ENCODE measurements around the gene ABR. TPM values are rescaled to one million over a fixed set of nuclear protein-coding genes. Genes with fewer than 3 reads are reported as not detected.

The ABR gene
- total and polyA plus RNA-seq, 2 of the 13 experiments (the other 11 are each of a cell fraction or from before 2014, with no cell fraction given) = 12.4 to 40.4 TPM

DNA sequence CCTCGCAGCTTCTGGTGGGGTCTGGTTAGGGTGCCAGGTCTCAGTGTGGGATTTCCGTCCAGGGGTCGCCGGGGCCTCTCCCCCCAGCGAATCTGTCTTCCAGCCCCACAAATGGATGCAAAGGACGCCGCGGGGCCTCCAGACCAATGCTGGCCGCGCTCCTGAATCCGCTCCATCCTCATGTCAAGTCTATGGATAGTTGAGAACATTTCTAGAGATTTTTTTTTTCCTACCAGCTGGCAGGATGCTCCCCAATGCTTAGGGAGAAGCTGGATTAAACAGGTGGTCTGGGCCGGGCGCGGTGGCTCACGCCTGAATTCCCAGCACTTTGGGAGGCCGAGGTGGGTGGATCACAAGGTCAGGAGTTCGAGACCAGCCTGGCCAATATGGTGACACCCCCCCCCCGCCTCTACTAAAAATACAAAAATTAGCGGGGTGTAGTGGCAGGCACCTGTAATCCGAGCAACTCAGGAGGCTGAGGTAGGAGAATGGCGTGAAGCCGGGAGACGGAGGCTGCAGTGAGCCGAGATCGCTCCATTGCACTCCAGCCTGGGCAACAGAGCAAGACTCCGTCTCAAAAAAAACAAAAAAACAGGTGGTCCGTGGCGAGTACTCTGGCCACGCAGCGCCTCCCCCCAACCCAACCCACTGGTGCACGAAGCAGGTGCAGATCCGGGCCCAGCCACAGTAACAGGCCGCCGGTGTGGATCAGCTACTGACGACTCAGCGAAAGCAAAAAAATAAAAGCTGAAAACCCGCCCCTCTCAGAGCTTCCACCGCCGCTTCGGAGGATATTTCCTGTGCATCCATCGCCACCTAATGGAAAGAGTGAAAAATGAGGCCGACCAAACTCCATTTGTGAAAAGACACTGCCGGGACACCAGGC, 199.1 kb downstream of the ABR start (continued):
- TF ChIP-seq, protein P1, sequence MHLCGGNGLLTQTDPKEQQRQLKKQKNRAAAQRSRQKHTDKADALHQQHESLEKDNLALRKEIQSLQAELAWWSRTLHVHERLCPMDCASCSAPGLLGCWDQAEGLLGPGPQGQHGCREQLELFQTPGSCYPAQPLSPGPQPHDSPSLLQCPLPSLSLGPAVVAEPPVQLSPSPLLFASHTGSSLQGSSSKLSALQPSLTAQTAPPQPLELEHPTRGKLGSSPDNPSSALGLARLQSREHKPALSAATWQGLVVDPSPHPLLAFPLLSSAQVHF (CRISPR knock-in tag; IDR thresholded peaks at IDR 0.05) = no peak
- TF ChIP-seq, protein P2, sequence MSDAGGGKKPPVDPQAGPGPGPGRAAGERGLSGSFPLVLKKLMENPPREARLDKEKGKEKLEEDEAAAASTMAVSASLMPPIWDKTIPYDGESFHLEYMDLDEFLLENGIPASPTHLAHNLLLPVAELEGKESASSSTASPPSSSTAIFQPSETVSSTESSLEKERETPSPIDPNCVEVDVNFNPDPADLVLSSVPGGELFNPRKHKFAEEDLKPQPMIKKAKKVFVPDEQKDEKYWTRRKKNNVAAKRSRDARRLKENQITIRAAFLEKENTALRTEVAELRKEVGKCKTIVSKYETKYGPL (CRISPR knock-in tag; IDR thresholded peaks at IDR 0.05) = no peak
- TF ChIP-seq, protein P3, sequence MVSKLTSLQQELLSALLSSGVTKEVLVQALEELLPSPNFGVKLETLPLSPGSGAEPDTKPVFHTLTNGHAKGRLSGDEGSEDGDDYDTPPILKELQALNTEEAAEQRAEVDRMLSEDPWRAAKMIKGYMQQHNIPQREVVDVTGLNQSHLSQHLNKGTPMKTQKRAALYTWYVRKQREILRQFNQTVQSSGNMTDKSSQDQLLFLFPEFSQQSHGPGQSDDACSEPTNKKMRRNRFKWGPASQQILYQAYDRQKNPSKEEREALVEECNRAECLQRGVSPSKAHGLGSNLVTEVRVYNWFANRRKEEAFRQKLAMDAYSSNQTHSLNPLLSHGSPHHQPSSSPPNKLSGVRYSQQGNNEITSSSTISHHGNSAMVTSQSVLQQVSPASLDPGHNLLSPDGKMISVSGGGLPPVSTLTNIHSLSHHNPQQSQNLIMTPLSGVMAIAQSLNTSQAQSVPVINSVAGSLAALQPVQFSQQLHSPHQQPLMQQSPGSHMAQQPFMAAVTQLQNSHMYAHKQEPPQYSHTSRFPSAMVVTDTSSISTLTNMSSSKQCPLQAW (CRISPR knock-in tag; IDR thresholded peaks at IDR 0.05) = no peak
- TF ChIP-seq, protein P4, sequence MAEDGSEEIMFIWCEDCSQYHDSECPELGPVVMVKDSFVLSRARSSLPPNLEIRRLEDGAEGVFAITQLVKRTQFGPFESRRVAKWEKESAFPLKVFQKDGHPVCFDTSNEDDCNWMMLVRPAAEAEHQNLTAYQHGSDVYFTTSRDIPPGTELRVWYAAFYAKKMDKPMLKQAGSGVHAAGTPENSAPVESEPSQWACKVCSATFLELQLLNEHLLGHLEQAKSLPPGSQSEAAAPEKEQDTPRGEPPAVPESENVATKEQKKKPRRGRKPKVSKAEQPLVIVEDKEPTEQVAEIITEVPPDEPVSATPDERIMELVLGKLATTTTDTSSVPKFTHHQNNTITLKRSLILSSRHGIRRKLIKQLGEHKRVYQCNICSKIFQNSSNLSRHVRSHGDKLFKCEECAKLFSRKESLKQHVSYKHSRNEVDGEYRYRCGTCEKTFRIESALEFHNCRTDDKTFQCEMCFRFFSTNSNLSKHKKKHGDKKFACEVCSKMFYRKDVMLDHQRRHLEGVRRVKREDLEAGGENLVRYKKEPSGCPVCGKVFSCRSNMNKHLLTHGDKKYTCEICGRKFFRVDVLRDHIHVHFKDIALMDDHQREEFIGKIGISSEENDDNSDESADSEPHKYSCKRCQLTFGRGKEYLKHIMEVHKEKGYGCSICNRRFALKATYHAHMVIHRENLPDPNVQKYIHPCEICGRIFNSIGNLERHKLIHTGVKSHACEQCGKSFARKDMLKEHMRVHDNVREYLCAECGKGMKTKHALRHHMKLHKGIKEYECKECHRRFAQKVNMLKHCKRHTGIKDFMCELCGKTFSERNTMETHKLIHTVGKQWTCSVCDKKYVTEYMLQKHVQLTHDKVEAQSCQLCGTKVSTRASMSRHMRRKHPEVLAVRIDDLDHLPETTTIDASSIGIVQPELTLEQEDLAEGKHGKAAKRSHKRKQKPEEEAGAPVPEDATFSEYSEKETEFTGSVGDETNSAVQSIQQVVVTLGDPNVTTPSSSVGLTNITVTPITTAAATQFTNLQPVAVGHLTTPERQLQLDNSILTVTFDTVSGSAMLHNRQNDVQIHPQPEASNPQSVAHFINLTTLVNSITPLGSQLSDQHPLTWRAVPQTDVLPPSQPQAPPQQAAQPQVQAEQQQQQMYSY (CRISPR knock-in tag; IDR thresholded peaks at IDR 0.05) = no peak
- TF ChIP-seq ZNF558 (CRISPR knock-in tag; IDR thresholded peaks at IDR 0.05; ENCODE audit: borderline replicate concordance) (no peak), ZFP41 (CRISPR knock-in tag; IDR thresholded peaks at IDR 0.05; ENCODE audit: borderline replicate concordance) (no peak), KDM6A (CRISPR knock-in tag; IDR thresholded peaks at IDR 0.05; ENCODE audit: low read depth) (no peak), ZNF557 (CRISPR knock-in tag; IDR thresholded peaks at IDR 0.05) (no peak), FIP1L1 (IDR thresholded peaks at IDR 0.05; ENCODE audit: borderline replicate concordance, insufficient read depth, low read depth, low read length) (no peak), HCFC1 (IDR thresholded peaks at IDR 0.05; ENCODE audit: low read depth, low read length) (no peak), ZNF761 (CRISPR knock-in tag; conservative IDR thresholded peaks at IDR 0.05) (0 out of 2 replicates have a peak, but pooled peaks have one; percentile 13), ZSCAN9 (CRISPR knock-in tag; IDR thresholded peaks at IDR 0.05; ENCODE audit: borderline replicate concordance) (no peak)
- TF ChIP-seq, protein P5, sequence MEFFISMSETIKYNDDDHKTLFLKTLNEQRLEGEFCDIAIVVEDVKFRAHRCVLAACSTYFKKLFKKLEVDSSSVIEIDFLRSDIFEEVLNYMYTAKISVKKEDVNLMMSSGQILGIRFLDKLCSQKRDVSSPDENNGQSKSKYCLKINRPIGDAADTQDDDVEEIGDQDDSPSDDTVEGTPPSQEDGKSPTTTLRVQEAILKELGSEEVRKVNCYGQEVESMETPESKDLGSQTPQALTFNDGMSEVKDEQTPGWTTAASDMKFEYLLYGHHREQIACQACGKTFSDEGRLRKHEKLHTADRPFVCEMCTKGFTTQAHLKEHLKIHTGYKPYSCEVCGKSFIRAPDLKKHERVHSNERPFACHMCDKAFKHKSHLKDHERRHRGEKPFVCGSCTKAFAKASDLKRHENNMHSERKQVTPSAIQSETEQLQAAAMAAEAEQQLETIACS (CRISPR knock-in tag; IDR thresholded peaks at IDR 0.05) = no peak
- TF ChIP-seq, protein P6, sequence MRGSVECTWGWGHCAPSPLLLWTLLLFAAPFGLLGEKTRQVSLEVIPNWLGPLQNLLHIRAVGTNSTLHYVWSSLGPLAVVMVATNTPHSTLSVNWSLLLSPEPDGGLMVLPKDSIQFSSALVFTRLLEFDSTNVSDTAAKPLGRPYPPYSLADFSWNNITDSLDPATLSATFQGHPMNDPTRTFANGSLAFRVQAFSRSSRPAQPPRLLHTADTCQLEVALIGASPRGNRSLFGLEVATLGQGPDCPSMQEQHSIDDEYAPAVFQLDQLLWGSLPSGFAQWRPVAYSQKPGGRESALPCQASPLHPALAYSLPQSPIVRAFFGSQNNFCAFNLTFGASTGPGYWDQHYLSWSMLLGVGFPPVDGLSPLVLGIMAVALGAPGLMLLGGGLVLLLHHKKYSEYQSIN (CRISPR knock-in tag; IDR thresholded peaks at IDR 0.05; ENCODE audit: borderline replicate concordance) = no peak
- TF ChIP-seq, protein P7, sequence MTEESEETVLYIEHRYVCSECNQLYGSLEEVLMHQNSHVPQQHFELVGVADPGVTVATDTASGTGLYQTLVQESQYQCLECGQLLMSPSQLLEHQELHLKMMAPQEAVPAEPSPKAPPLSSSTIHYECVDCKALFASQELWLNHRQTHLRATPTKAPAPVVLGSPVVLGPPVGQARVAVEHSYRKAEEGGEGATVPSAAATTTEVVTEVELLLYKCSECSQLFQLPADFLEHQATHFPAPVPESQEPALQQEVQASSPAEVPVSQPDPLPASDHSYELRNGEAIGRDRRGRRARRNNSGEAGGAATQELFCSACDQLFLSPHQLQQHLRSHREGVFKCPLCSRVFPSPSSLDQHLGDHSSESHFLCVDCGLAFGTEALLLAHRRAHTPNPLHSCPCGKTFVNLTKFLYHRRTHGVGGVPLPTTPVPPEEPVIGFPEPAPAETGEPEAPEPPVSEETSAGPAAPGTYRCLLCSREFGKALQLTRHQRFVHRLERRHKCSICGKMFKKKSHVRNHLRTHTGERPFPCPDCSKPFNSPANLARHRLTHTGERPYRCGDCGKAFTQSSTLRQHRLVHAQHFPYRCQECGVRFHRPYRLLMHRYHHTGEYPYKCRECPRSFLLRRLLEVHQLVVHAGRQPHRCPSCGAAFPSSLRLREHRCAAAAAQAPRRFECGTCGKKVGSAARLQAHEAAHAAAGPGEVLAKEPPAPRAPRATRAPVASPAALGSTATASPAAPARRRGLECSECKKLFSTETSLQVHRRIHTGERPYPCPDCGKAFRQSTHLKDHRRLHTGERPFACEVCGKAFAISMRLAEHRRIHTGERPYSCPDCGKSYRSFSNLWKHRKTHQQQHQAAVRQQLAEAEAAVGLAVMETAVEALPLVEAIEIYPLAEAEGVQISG (CRISPR knock-in tag; IDR thresholded peaks at IDR 0.05) = 0 out of 2 replicates have a peak, but pooled peaks have one; percentile 27
